ENCODE measurements around the gene ENG. TPM values are rescaled to one million over a fixed set of nuclear protein-coding genes. Genes with fewer than 3 reads are reported as not detected.
A peak's percentile ranks its signal among the peaks of the same experiment; 100 is the strongest.

Gene ENG
- total RNA-seq, 6 experiments from 2014 or later = 27.4 to 90.1 (median 54.1) TPM

GRCh38 chr9:127832248-127832647 is 22.2 kb downstream of the ENG start:
- Histone ChIP-seq H3K9me3 (no peaks in the 10 kb centered on the region), H3K4me1 (peaks cover 0 to 23% (median 9%) of the 10 kb centered on the region in 4 donors), H3K4me3 (no peak overlapping the region), H3K27ac (peak overlapping the region in 1 of 3 donors; percentile 0), H3K27me3 (no peaks in the 10 kb centered on the region), H3K36me3 (no peaks in the 10 kb centered on the region)
- DNase-seq = no peak
- TF ChIP-seq CTCF (IDR thresholded peaks at IDR 0.05) = no peak
- TF ChIP-seq POLR2A (IDR thresholded peaks at IDR 0.05) = no peak
- intact Hi-C loops (cut with DNase I) = no loop called here
- ATAC-seq = peak in 1 of 4 donors; percentile 36
- WGBS (ENCODE audit: insufficient coverage, low coverage, low lambda C conversion rate, missing lambda C conversion rate) = 62% methylated on average over 6 of the region's 7 CpGs

DNA sequence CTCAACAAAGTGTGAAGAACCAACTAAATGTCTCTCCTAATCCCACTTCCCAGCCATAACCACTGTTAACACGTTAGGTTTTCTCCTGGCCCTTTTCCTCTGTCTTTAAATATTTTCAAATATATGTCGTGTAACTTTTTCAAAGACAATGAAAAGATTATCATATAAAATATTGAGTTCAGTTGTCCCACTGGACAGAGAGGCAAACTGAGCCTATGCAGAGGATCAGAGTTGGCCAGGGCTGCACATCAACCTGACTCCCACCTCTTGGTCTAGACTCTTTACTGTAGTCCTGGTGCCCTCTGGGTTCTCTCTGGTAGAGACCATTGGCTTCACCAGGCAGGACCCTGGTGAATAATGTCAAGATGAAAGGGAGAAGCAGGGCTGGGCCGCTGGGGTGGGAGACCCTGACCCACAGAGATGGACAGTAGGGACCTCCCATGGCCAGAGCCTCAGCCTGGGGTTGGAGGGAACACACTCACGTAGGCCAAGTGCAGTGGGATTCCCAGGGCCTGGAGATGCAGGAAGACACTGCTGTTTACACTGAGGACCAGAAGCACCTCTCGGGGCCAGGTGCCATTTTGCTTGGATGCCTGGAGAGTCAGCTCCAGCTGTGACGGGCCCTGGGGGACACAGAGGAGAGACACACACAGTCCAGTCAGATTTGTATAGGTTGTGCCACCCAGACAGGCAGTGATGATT is 25.1 kb downstream of the ENG start:
- no peaks in the 10 kb centered on the region for H3K9me3 ChIP-seq
- ATAC-seq (no peak), DNase-seq (no peak)
- 55% methylated on average over 3 of the region's 6 CpGs for WGBS (ENCODE audit: insufficient coverage, low coverage, low lambda C conversion rate, missing lambda C conversion rate)
- peaks cover 0 to 5% (median 0%) of the 10 kb centered on the region in 4 donors for H3K36me3 ChIP-seq
- no peaks in the 10 kb centered on the region for H3K27me3 ChIP-seq
- intact Hi-C loops (cut with DNase I) = no loop called here
- peak overlapping the region in 2 of 3 donors; percentile 13 to 20 for H3K27ac ChIP-seq
- H3K4me3 ChIP-seq = no peak overlapping the region
- H3K4me1 ChIP-seq = peaks cover 0 to 30% (median 15%) of the 10 kb centered on the region in 4 donors
- TF ChIP-seq POLR2A (IDR thresholded peaks at IDR 0.05) = no peak

- Histone ChIP-seq H3K27ac (peak overlapping the region in 2 of 3 donors; percentile 13 to 20), H3K36me3 (peaks cover 0 to 5% (median 0%) of the 10 kb centered on the region in 4 donors), H3K4me1 (peaks cover 0 to 30% (median 15%) of the 10 kb centered on the region in 4 donors), H3K4me3 (peak overlapping the region in 2 of 3 donors; percentile 26 to 34), H3K27me3 (no peaks in the 10 kb centered on the region), H3K9me3 (no peaks in the 10 kb centered on the region)
- TF ChIP-seq CTCF (IDR thresholded peaks at IDR 0.05) (peak in 2 of 4 donors; percentile 8 to 13), POLR2A (IDR thresholded peaks at IDR 0.05) (peak; percentile 87)
- DNase-seq = peak; percentile 83 to 90 (median 88)
- intact Hi-C loops (cut with DNase I) = no loop called here
- ATAC-seq = peak; percentile 73 to 82 (median 76)
- WGBS (ENCODE audit: insufficient coverage, low coverage, low lambda C conversion rate, missing lambda C conversion rate) = 26% methylated on average over 8 of the region's 34 CpGs
Observed at GRCh38 chr9:127828262-127829031, 26.0 kb downstream of the ENG start.

DNA sequence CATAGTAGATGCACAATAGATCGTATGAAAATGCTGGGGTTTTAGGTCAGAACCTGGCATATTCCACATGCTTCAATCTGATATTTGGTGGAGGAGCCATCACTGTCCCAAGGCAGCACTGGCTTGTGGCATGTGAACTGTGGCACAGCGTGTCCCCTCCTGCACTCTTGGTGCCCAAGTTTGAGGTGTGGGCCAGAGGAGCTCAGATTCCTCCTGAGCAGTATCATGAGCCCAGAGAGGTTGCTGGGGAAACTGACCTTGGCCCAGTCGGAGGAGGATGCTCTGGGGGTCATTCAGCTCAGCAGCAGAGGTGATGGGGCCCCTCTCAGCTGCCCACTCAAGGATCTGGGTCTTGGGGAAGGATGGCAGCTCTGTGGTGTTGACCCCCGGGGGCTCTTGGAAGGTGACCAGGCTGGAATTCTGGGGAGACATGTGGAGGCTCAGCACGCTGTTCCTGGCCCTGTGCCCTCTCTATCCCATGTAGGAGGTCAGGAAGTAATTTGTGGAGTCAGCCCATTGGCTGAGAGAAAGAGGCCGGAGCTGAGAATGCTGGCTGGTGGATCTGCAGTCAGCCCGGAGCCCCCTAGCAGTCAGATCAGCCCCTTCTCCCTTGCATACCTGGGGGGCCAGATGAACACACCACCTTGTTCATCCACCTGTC is 28.1 kb downstream of the ENG start:
- WGBS (ENCODE audit: insufficient coverage, low coverage, low lambda C conversion rate, missing lambda C conversion rate) = 25% methylated on average over 1 of the region's 7 CpGs
- TF ChIP-seq CTCF (IDR thresholded peaks at IDR 0.05) (no peak), POLR2A (IDR thresholded peaks at IDR 0.05) (no peak)
- Histone ChIP-seq H3K27ac (no peak overlapping the region), H3K4me3 (no peak overlapping the region), H3K4me1 (peaks cover 0 to 22% (median 12%) of the 10 kb centered on the region in 4 donors), H3K9me3 (no peaks in the 10 kb centered on the region), H3K36me3 (peaks cover 0 to 5% (median 0%) of the 10 kb centered on the region in 4 donors), H3K27me3 (no peaks in the 10 kb centered on the region)
- intact Hi-C loops (cut with DNase I) = no loop called here
- ATAC-seq = no peak
- no peak for DNase-seq
